ENCODE measurements around the gene CALD1. TPM values are rescaled to one million over a fixed set of nuclear protein-coding genes. Genes with fewer than 3 reads are reported as not detected.
"Not testable (repeated sequence)": the region's sequence is repeated elsewhere in the genome, so short reads cannot be mapped to it uniquely, and the experiment has no call there.

CALD1 gene
- total and polyA plus RNA-seq, 10 donors = 42.4 to 333 (median 212) TPM

- TF ChIP-seq POLR2AphosphoS5 (IDR thresholded peaks at IDR 0.05) = no peak
- TF ChIP-seq CTCF (IDR thresholded peaks at IDR 0.05 in 8 of 11, conservative IDR thresholded peaks at IDR 0.05 in 3 of 11) = no peak
- no peak for TF ChIP-seq POLR2A (IDR thresholded peaks at IDR 0.05)
- no peak for DNase-seq
- intact Hi-C loops (cut with DNase I; ENCODE audit: low total_unique reads) = no loop called here
- H3K4me3 ChIP-seq = no peak overlapping the region
- H3K36me3 ChIP-seq = peaks cover 0 to 74% (median 3%) of the 10 kb centered on the region in 6 donors
- H3K27ac ChIP-seq = no peak overlapping the region
- no peaks in the 10 kb centered on the region for H3K27me3 ChIP-seq (replicated peaks in 1 of 7)
- H3K9me3 ChIP-seq = no peaks in the 10 kb centered on the region
- H3K4me1 ChIP-seq = no peaks in the 10 kb centered on the region
Measured at GRCh38 chr7:134962270-134962780, 182.9 kb downstream of the CALD1 start.

- H3K36me3 ChIP-seq = peaks cover 0 to 72% (median 3%) of the 10 kb centered on the region in 6 donors
- 82 to 88% (median 87%) methylated on average over 4 of the region's 4 CpGs for WGBS, 5 donors
Measured at GRCh38 chr7:134963036-134963435, 183.6 kb downstream of the CALD1 start.

GRCh38 chr7:134966691-134967090, 187.3 kb downstream of the CALD1 start:
- no peak for DNase-seq
- Histone ChIP-seq H3K9me3 (no peaks in the 10 kb centered on the region), H3K4me3 (no peak overlapping the region), H3K36me3 (peaks cover 0 to 45% (median under 1%) of the 10 kb centered on the region in 6 donors), H3K27me3 (replicated peaks in 1 of 7) (no peaks in the 10 kb centered on the region), H3K4me1 (no peaks in the 10 kb centered on the region), H3K27ac (no peak overlapping the region)
- WGBS, 5 donors = 86 to 100% (median 92%) methylated on average over 3 of the region's 3 CpGs
- intact Hi-C loops (cut with DNase I; ENCODE audit: low total_unique reads) = no loop called here
- TF ChIP-seq POLR2A (IDR thresholded peaks at IDR 0.05) = no peak
- no peak for TF ChIP-seq CTCF (IDR thresholded peaks at IDR 0.05 in 8 of 11, conservative IDR thresholded peaks at IDR 0.05 in 3 of 11)
- no peak for TF ChIP-seq POLR2AphosphoS5 (IDR thresholded peaks at IDR 0.05)

More at GRCh38 chr7:134963036-134963435, 183.6 kb downstream of the CALD1 start:
- no peak for DNase-seq
- H3K4me1 ChIP-seq = no peaks in the 10 kb centered on the region
- TF ChIP-seq POLR2AphosphoS5 (IDR thresholded peaks at IDR 0.05) (no peak), CTCF (IDR thresholded peaks at IDR 0.05 in 8 of 11, conservative IDR thresholded peaks at IDR 0.05 in 3 of 11) (no peak), POLR2A (IDR thresholded peaks at IDR 0.05) (no peak)
- H3K4me3 ChIP-seq = no peak overlapping the region
- intact Hi-C loops (cut with DNase I; ENCODE audit: low total_unique reads) = no loop called here
- no peak overlapping the region for H3K27ac ChIP-seq
- H3K9me3 ChIP-seq = no peaks in the 10 kb centered on the region
- H3K27me3 ChIP-seq (replicated peaks in 1 of 7) = no peaks in the 10 kb centered on the region

GRCh38 chr7:134968110-134968509, 188.7 kb downstream of the CALD1 start:
- TF ChIP-seq CTCF (IDR thresholded peaks at IDR 0.05 in 8 of 11, conservative IDR thresholded peaks at IDR 0.05 in 3 of 11) (no peak), POLR2A (IDR thresholded peaks at IDR 0.05) (no peak), POLR2AphosphoS5 (IDR thresholded peaks at IDR 0.05) (no peak)
- H3K4me1 ChIP-seq = no peaks in the 10 kb centered on the region
- intact Hi-C loops (cut with DNase I; ENCODE audit: low total_unique reads) = no loop called here
- no peak overlapping the region for H3K27ac ChIP-seq
- peaks cover 0 to 42% (median 0%) of the 10 kb centered on the region in 6 donors for H3K36me3 ChIP-seq
- 93 to 97% (median 96%) methylated on average over 4 of the region's 4 CpGs for whole genome bisulfite sequencing, 5 donors
- DNase-seq = no peak
- no peaks in the 10 kb centered on the region for H3K27me3 ChIP-seq (replicated peaks in 1 of 7)
- H3K4me3 ChIP-seq = no peak overlapping the region
- no peaks in the 10 kb centered on the region for H3K9me3 ChIP-seq

- WGBS, 5 donors = 95 to 100% (median 98%) methylated on average over 3 of the region's 3 CpGs
- not testable (repeated sequence) for H3K4me3 ChIP-seq; H3K27ac ChIP-seq; H3K36me3 ChIP-seq; DNase-seq; H3K27me3 ChIP-seq (replicated peaks in 1 of 7); H3K4me1 ChIP-seq
- peaks cover 0 to 27% (median 0%) of the 10 kb centered on the region in 8 donors for H3K9me3 ChIP-seq
- intact Hi-C loops (cut with DNase I; ENCODE audit: low total_unique reads) = loop anchor here (10.0 kb wide), 1 partner anchor 183 kb away; no protein-coding TSS in a partner anchor
Measured at GRCh38 chr7:134981645-134982044, 202.2 kb downstream of the CALD1 start.

Data from spleen (tissue), 11 donors.